GM18502 (cell line): ENCODE measurements around the gene BICDL1.

Source experiments
- ATAC-seq: cut with Tn5 transposase; IDR thresholded peaks from one replicate; pipeline ENCODE4 v1.9.1; 2021; ENCODE audit warnings: mild to moderate bottlenecking; ENCODE audit not compliant: unreplicated experiment, poor library complexity

Gene BICDL1

DNA sequence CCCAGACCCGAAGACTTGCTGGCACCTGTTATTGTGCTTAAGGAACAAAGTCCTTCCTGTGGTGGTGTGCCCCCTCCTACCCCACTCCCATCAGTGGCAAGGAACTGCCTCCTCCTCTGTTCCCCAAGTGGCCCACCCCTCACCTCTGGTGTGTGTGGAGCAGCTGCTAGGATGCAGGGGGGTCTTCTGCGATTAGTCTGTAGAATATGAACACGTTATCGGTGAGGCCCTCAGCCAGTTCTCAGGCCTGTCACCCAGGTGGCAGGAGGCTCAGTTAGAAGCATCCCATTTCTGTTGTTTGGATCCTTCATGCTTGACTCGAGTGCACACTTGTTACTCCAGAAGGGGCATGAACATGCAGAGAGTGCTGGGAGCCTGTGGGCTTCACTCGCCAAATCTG is 88.2 kb downstream of the BICDL1 start:
- no peak for ATAC-seq

DNA sequence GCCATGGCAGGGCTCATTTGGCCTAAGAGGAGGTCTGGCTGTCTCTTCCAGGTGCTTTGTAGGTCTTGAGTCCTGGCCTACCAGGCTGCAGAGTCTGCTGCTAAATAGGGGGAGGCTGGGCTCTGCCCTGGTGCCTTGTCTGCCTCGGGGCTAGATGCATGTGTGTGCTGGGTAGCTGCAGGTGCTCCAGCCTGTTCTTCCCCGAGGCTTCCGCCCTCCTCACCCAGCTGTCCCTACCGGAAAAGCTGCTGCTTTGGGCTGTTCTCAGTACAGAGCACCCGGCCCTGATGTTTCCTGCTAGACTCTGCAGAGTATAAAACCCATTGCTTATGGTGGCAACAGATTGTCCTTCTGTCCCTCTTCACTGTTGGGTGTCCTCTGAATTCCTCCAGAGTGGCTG is 89.8 kb downstream of the BICDL1 start:
- ATAC-seq: no peak

DNA sequence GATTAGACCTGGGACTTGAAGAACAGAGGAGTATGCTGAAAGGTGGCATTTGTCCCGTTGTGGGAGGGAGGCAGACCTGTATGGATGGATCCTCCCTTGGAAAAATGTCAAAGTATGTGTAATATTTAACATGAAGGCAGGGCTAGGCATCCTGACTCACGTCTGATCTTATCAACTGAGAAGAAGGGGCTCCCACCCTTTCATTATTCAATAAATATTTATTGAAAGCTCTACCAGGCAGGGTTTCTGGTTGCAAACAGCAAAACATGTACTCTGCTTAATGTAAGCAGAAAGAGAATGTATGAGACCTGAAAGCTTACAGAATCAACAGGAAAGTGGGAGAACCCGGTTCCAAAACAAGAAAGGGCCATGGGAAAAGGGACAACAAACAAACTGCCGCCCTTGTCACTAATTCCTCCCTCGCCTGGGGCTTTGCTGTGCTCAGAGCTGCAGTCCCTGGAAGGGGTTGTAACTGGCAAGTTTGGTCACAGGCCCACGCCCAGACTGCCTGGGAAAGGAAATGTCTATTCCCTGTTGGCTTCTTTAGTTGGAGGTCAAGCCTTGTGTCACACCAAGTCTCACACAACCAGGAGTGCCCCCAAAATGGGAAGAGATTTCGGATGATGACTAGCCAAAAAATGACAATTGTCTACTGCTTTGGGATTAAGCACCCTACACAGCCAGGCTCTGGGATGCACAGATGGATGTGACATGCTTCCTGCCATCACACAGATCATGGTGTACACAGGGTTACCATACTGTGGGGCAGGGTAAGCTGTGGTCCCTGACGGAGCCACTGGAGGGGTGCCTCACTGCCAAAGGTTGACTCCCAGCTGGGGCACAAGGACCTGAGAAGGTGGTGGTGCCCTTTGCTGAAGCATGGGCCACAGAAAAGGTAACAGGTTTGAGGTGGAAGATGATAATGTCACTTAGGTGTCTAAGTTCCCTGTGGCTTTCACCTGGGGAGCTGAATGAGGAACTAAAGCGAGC is 90.7 kb downstream of the BICDL1 start:
- ATAC-seq: no peak

DNA sequence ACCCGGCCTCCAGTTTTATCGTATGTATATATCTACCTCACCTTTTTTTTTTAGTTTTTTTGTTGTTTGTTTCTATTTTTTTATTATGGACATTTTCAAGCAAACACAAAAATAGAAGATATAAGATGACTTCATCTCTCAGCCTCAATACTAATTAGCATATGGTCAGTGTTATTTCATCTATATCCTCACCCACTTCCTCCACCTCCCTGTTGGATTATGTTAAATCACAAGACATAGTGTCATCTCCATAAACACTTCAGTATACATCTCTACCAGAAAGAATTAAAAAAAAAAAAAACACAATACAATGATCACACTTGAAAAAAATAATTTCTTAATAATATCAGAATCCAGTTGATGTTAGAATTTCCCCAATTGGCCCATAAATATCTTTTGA is 92.6 kb downstream of the BICDL1 start:
- no peak for ATAC-seq

DNA sequence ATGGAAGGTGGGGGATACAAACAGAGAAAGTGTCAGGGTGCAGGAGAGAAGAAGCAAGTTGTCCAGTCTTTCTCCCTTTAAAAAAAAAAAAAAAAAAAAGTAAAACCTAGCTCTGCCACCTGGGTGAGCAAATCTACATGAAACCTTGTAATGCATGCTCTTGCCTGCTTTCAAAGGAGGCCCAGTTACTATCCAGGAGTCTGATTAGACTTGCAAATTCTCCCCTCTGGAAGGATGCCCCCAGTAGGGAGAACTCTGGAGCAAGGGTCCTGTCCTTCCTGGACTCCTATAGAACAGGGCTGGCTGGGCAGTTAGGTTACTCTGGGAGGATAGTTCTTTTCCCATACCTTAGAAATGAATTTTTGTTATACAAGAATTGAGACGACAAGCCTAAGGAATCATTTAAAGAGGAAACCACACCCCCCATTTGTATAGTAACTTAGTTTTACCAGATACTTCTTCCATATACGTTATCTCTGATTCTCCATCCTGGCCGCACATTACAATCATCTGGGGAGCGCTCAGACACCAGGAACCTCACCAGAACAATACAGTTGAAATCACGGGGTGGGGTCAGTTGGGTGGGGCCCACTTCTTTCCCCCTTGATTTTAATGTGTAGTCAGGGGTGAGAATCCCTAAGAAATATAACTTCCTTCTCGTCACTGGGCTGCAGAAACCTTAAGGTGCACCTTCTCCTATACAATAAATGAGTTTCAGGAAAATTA is 97.0 kb downstream of the BICDL1 start:
- ATAC-seq: no peak

DNA sequence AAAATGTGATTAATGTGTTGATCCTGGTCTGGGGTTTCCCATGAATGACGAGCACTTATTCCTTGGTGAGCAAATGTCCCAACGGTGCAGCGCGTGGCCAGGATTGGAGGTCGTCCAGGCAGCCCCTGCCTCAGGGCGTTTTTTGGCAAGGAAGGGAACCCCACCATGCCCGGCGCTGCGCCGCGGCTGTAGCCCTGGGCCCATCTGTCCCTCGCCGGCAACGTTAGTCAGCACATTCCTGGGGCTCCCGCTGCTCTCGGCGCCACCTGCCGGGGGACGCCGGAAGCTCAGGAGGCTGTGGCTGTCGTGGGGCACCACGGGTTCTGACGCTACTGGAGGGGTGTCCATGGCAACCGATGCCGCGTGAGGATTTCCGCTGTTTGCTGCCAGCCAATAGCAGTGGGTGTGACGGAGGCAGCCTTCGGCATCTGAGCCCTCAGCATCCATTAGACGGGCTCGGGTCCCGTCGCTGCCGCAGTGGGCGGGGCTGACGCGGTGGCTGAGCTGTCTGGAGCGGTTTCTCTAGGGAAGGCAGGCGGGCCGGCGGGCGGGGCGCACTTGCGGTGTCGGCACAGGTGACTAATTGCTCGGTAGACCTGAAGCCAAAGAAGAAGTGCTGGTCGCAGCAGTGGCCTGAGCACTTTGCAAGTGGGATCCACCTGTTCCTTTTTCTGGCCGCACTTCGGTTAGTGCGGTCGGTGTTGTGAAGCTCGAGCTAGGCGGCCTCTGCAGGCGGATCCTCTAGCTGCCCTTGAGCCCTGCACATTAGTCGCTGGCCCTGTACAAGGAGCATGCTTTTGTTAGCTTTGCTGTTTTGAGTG is 98.0 kb downstream of the BICDL1 start:
- peak; percentile 97 for ATAC-seq

DNA sequence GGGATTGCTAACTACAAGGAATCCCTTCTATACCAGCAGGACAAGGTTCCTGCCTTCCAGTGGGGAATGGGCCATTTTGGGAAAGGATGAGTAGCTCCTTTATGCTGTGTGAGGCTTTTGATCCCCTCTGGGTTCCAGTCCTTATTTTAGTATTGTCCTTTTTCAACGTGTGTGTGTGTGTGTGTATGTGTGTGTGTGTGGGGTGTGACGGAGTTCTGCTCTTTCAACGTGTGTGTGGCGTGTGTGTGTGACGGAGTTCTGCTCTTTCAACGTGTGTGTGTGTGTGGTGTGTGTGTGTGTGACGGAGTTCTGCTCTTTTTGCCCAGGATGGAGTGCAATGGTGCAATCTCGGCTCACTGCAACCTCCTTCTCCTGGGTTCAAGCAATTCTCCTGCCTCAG is 100.1 kb downstream of the BICDL1 start:
- no peak for ATAC-seq

DNA sequence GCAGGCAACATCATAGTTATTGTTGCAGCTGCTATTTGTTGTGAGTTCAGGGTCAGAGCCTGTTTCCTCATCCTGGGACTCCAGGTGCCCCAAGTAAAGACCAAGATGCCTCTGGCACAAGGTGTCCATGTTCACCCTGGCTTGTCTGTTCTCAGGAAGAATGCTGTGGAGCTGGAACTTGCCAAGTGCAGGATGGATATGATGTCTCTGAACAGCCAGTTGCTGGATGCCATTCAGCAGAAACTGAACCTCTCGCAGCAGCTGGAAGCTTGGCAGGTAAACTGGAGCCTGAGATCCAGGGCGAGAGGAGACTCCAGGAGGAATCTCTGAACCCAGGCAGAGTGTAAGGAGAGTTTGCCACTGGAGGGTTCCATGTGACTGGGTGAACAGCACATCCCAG is 100.8 kb downstream of the BICDL1 start:
- ATAC-seq: no peak

DNA sequence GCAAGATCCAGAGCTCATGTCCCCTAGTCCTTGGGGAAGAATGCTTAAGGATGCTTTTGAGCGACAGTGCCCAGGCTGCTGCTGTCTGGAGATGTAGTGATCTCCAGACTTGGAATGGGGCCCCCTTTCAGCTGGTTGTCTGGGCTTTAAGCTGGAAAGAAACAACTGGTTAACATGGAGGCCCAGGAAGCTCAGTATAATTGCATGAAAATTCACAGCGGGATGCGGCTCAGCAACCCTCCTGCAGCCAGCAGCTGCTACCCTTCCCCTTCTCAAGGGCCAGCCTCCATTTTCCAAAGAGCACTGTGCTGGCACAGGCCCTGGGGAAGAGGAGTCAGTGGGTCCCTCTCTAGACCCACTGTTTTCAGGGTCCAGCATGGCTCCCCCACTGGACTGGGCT is 101.2 kb downstream of the BICDL1 start:
- no peak for ATAC-seq

DNA sequence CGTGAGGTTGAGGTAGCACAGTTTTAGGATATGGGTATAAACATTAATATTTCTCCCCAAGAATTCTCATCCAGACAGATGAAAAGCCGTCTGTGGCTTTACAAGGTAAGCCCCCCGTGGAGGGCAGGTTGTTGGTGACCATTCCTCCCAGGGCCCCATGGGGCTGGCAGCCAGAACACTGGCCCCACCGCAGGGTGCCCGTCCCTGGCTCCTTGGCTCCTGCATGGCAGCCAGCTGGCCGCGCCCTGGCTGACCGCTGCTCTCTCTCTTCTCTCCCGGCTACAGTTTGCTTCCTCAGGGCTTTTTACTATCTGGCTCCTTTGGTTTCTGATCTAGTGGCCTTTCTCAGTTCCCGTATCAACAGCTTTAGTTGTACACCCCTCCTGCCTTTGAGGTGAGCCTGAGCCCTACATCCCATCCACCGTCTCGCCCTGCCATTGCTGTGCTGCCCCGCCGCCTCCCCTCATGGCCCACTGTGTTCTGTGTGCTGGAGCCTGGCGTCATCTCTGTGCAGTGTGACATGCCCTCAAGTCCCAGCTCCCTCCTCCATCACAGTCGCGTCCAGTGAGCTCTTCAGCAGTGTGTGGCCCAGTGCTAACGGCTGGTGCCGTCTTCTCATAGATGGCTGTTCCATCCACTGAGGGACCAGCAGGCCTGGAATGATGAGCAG is 101.7 kb downstream of the BICDL1 start:
- ATAC-seq: no peak

DNA sequence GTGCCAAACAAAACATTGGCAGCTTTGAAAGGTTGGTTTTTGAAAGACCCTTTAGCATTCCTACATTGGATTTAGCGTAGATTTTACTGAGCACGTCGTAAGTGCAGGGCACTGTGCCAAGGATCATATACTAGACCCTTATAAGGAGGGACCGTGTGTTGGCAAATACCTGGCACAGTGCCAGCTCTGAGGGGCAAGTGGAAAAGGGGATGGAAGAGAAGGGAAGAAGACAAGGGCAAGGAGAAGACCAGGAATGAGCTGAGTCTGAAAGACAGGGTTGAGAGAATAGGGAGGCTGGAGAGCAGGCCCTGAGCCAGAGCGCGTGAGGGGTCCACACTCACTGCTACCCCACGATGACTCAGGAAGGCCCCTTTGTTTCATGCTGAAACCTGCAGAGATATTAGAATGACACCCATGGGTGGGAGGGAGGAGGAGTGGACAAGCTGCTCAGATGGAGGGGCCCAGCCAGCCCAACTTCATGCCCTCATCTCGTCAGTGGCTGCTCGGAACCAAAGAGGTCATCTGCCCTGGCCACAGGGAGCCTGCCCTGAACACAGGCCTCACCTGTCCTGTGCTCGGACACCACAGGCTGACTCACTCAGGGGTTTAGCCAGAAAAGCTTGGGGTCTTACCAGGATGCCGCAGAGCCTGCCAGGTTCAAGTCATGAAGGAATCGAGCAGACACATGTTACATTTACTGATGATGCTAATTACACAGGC is 102.5 kb downstream of the BICDL1 start:
- ATAC-seq: no peak

DNA sequence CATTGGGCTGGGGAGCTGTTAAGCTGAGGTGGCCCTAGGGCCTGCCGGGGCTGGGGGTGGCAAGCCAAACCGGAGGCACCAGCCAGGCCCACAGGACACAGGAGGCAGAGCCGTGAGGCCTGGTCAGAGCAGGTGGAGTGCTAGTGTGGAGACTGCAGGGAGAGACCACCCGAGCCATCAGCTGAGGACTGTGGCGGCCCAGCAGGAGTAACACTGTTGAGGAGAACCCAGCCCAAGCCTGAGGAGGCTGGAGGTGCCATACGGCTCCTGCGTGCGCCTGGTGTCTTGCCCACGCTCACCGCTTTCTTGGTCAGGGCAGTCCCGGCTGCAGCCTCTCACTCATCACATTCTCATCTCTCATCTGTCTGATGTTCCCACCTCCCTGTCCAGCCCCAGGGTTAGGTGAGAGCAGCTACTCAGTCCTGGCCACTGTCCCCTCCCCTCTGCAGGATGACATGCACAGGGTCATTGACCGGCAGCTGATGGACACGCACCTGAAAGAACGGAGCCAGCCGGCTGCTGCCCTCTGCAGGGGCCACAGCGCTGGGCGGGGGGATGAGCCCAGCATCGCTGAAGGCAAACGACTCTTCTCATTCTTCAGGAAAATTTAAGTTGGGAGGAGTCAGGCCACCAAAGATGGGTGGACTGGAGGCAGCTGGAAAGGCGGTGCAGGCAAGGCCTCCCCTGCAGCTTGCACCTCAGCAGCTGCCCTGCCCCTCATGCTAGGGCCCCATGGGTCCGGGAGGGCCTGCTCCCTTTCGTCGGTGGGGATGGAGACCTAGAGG is 103.7 kb downstream of the BICDL1 start:
- no peak for ATAC-seq

DNA sequence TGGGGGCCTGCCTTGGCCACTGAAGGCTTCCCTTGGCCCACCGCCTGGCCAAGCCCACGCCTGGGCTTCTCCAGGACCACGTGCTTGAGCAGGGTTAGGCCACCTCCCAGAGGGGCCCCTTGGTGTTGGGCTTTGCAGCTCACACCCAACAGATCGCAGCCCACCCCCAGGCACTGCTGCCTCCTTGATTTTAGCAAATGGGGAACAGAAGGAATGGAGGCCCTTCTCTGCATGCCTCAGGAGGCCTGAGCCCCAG is 104.2 kb downstream of the BICDL1 start:
- ATAC-seq: no peak

DNA sequence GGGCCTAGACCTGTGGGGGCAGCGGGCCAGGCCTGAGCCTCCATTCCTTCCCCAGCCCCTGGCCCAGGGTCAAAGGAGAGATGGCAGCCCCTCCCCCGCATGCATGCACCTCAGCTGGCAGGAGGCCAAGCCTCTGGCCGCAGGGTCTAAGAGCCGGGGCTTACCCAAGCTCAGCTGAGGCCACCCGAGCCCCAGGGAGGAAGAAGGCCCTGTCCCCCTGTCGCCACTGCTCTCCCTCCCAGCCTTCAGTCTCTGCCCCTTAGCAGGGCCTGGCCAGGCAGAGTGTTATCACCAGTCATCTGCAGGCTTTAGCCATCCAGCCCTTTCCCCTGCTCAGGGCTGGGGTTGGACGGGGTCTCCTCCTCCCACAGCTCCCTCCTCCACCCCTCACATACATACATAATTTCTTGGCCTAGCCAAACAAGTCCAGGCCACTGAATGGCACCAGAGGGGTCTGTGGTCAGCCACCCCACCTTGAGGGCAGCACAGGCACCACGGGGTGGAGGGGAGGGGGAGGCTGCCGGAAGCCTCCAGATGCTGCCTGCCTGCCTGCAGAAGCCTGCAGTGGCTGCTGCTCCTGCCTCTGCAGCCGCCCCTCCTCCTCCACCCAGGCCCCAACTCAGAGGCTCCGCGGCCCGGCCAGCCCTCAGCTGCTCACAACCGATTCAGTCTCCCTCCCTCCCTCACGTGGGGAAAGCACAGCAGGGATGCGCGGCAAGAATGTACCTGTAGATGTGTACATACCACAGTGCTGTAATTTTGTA is 104.7 kb downstream of the BICDL1 start:
- no peak for ATAC-seq

DNA sequence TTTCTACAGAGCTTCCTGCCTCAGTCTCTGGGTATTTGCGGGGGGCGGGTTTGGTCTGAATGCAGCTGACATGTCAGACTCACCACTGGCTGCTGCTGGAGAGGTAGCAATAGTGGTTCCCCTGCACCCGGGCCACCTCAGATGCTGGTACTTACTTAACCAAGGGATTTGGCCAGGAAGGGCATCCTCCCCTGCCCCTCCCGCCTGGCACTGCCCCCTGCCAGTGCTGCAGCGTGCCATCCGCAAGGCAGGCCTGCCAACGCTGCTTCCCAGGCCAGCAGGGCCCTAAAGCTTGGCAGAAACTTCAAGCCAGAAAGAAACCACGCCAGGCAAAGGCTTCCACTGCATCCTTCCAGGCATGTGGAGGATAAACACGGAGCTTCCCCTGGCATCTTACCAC is 105.4 kb downstream of the BICDL1 start:
- ATAC-seq: no peak

DNA sequence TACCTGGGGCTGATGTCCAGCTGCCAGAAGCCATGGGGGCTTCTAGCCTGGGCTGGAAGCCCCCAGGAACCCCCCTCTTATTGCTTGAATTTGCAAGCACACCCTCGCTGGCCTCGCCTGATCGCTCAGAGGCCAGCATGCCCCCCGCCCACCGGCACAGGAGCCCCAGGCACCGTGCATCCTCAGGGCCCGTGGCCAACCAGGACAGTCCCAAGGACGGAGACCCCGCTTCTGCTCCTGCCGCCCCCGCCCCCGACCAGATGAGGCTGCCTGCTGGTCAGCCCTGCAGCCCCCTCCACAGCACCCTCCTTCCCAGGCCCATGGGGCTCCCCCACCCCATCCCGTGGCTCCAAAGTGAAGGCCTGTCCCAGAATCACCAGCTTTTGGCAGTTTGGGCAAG is 106.3 kb downstream of the BICDL1 start:
- no peak for ATAC-seq

DNA sequence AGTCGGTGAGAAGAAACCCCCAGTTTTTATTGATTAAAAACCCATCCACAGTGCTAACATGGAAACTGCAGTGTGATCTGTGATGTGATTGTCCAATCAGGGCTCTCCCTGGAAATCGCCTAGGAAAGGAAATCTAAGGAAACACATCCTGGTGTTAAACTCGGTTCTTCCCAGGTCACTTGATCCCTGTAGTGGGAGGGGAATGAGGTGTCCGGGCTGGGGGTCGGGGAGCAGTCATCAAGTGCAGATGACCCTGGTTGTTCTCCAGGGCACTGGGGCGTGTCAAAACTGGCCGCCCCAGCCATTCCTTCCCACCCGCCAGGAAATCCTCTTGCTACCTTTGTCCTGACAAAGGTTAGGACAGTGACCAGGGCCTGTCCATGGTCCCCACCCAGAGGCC is 106.7 kb downstream of the BICDL1 start:
- ATAC-seq: no peak

DNA sequence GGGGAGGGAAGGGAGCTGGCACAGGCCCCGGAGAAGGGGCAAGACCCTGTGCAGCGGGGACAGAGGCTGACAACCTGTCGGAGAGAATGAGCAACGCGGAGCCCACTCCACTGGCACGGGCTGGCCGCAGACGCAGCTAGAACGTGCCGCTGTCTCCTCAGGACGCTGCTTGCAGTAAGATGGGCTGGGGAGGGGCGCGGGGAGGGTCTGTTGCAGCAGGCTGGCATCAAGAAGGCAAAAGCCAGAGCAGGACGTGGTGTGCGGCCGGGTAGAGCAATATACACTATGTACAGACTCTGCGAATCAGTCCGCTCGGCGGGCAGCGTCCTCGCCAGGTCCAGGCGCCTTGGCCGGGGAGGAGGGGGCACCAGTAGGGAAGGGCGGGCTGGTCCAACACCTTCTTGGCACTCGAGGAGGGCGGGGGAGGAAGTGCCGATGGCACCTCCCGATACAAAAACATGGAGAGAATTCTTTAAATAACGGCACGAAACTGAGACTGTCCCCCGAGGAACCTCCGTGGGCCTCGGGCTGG is 107.7 kb downstream of the BICDL1 start:
- ATAC-seq: no peak
